ENCODE results near the gene PPP2R2B. TPM values are rescaled to one million over a fixed set of nuclear protein-coding genes. Genes with fewer than 3 reads are reported as not detected.

PPP2R2B gene
- total and polyA plus RNA-seq, 12 donors, result 0.35 to 11.7 (median 4.7) TPM

- no peak for DNase-seq
- H3K4me3 ChIP-seq, result no peak overlapping the region
- intact Hi-C loops (cut with DNase I), result no loop called here
- no peak overlapping the region for H3K27ac ChIP-seq
- WGBS, 4 donors, result 89 to 100% (median 94%) methylated on average over 1 of the region's 1 CpG
- no peaks in the 10 kb centered on the region for H3K9me3 ChIP-seq (replicated peaks in 1 of 3)
- no peak for TF ChIP-seq POLR2A (IDR thresholded peaks at IDR 0.05)
- TF ChIP-seq CTCF (IDR thresholded peaks at IDR 0.05), result no peak
- peaks cover 0 to 5% of the 10 kb centered on the region in 2 donors for H3K4me1 ChIP-seq (replicated peaks in 1 of 2)
- H3K36me3 ChIP-seq (replicated peaks in 1 of 2), result no peaks in the 10 kb centered on the region
- H3K27me3 ChIP-seq, result no peaks in the 10 kb centered on the region
Measured at GRCh38 chr5:146891511-146891910, 13.0 kb upstream of the PPP2R2B start.

GRCh38 chr5:146890731-146891440 lies 12.3 kb upstream of the PPP2R2B start:
- Histone ChIP-seq H3K27ac (no peak overlapping the region), H3K4me1 (replicated peaks in 1 of 2) (peaks cover 0 to 5% of the 10 kb centered on the region in 2 donors), H3K36me3 (replicated peaks in 1 of 2) (no peaks in the 10 kb centered on the region), H3K4me3 (no peak overlapping the region), H3K9me3 (replicated peaks in 1 of 3) (no peaks in the 10 kb centered on the region), H3K27me3 (no peaks in the 10 kb centered on the region)
- intact Hi-C loops (cut with DNase I), result no loop called here
- TF ChIP-seq CTCF (IDR thresholded peaks at IDR 0.05), result no peak
- no peak for TF ChIP-seq POLR2A (IDR thresholded peaks at IDR 0.05)
- 56 to 78% (median 64%) methylated on average over 1 of the region's 1 CpG for WGBS, 4 donors
- no peak for DNase-seq

- Histone ChIP-seq H3K27me3 (no peaks in the 10 kb centered on the region), H3K4me3 (no peak overlapping the region), H3K4me1 (replicated peaks in 1 of 2) (peaks cover 0 to 5% of the 10 kb centered on the region in 2 donors), H3K36me3 (replicated peaks in 1 of 2) (no peaks in the 10 kb centered on the region), H3K9me3 (replicated peaks in 1 of 3) (no peaks in the 10 kb centered on the region), H3K27ac (no peak overlapping the region)
- TF ChIP-seq POLR2A (IDR thresholded peaks at IDR 0.05), result no peak
- TF ChIP-seq CTCF (IDR thresholded peaks at IDR 0.05), result no peak
- intact Hi-C loops (cut with DNase I), result no loop called here
- 79 to 90% (median 86%) methylated on average over 2 of the region's 2 CpGs for WGBS, 4 donors
- DNase-seq, result no peak
Measured at GRCh38 chr5:146890066-146890465, 11.5 kb upstream of the PPP2R2B start.

GRCh38 chr5:146889169-146889568 lies 10.6 kb upstream of the PPP2R2B start:
- peaks cover 0 to 5% of the 10 kb centered on the region in 2 donors for H3K4me1 ChIP-seq (replicated peaks in 1 of 2)
- WGBS, 4 donors, result 64 to 71% (median 66%) methylated on average over 1 of the region's 1 CpG
- no peak overlapping the region for H3K27ac ChIP-seq
- DNase-seq, result no peak
- TF ChIP-seq CTCF (IDR thresholded peaks at IDR 0.05) (no peak), POLR2A (IDR thresholded peaks at IDR 0.05) (no peak)
- H3K9me3 ChIP-seq (replicated peaks in 1 of 3), result no peaks in the 10 kb centered on the region
- H3K36me3 ChIP-seq (replicated peaks in 1 of 2), result no peaks in the 10 kb centered on the region
- no peak overlapping the region for H3K4me3 ChIP-seq
- intact Hi-C loops (cut with DNase I), result no loop called here
- H3K27me3 ChIP-seq, result no peaks in the 10 kb centered on the region
